ENCODE data around the gene FMOD.
"Not testable (repeated sequence)": the region's sequence is repeated elsewhere in the genome, so short reads cannot be mapped to it uniquely, and the experiment has no call there.

FMOD gene

GRCh38 chr1:203305809-203306088, 45.2 kb downstream of the FMOD start:
- Histone ChIP-seq H3K4me3 (ENCODE audit: extremely low read depth, insufficient read depth, low read length, poor library complexity, severe bottlenecking) (peak overlapping the region; percentile 93), H3K9me3 (ENCODE audit: control insufficient read depth, low read length) (no peaks in the 10 kb centered on the region), H3K27ac (ENCODE audit: low read depth, low read length, severe bottlenecking) (no peak overlapping the region), H3K36me3 (ENCODE audit: control insufficient read depth, insufficient read depth, low read length) (peaks cover 37% of the 10 kb centered on the region), H3K4me1 (ENCODE audit: control insufficient read depth, insufficient read depth, low read length, poor library complexity, severe bottlenecking) (peaks cover 24% of the 10 kb centered on the region)
- WGBS, 2 experiments (ENCODE audit: insufficient coverage in 2 of 2) = 0 to 2% methylated on average over 18 to 21 of the region's 21 CpGs

GRCh38 chr1:203304919-203305808, 45.8 kb downstream of the FMOD start, which contains the start of gene BTG2:
Gene BTG2 (plus strand): TSS chr1:203305519. CDS start chr1:203305607, 88 bp downstream.
- H3K9me3 ChIP-seq (ENCODE audit: control insufficient read depth, low read length) = no peaks in the 10 kb centered on the region
- H3K4me1 ChIP-seq (ENCODE audit: control insufficient read depth, insufficient read depth, low read length, poor library complexity, severe bottlenecking) = peaks cover 24% of the 10 kb centered on the region
- peaks cover 34% of the 10 kb centered on the region for H3K36me3 ChIP-seq (ENCODE audit: control insufficient read depth, insufficient read depth, low read length)
- H3K4me3 ChIP-seq (ENCODE audit: extremely low read depth, insufficient read depth, low read length, poor library complexity, severe bottlenecking) = peak within 1 kb of the TSS; percentile 93
- 2 to 3% methylated on average over 41 to 66 of the region's 79 CpGs for WGBS, 2 experiments (ENCODE audit: insufficient coverage in 2 of 2)
- H3K27ac ChIP-seq (ENCODE audit: low read depth, low read length, severe bottlenecking) = peak within 1 kb of the TSS; percentile 32

- Histone ChIP-seq H3K27ac (ENCODE audit: low read depth, low read length, severe bottlenecking) (peak overlapping the region; percentile 32), H3K4me1 (ENCODE audit: control insufficient read depth, insufficient read depth, low read length, poor library complexity, severe bottlenecking) (peaks cover 24% of the 10 kb centered on the region), H3K4me3 (ENCODE audit: extremely low read depth, insufficient read depth, low read length, poor library complexity, severe bottlenecking) (peak overlapping the region; percentile 93), H3K9me3 (ENCODE audit: control insufficient read depth, low read length) (no peaks in the 10 kb centered on the region), H3K36me3 (ENCODE audit: control insufficient read depth, insufficient read depth, low read length) (peaks cover 27% of the 10 kb centered on the region)
- WGBS, 2 experiments (ENCODE audit: insufficient coverage in 2 of 2) = 87 to 88% methylated on average over 6 to 7 of the region's 9 CpGs
Observed at GRCh38 chr1:203304391-203304918, 46.5 kb downstream of the FMOD start.

- Histone ChIP-seq H3K36me3 (ENCODE audit: control insufficient read depth, insufficient read depth, low read length) (peaks cover 13% of the 10 kb centered on the region), H3K27ac (ENCODE audit: low read depth, low read length, severe bottlenecking) (no peak overlapping the region)
- 88 to 96% methylated on average over 2 to 3 of the region's 3 CpGs for WGBS, 2 experiments (ENCODE audit: insufficient coverage in 2 of 2)
Observed at GRCh38 chr1:203302894-203303293, 48.0 kb downstream of the FMOD start.

GRCh38 chr1:203302456-203302855, 48.5 kb downstream of the FMOD start:
- peaks cover 7% of the 10 kb centered on the region for H3K4me1 ChIP-seq (ENCODE audit: control insufficient read depth, insufficient read depth, low read length, poor library complexity, severe bottlenecking)
- H3K9me3 ChIP-seq (ENCODE audit: control insufficient read depth, low read length) = no peaks in the 10 kb centered on the region
- WGBS, 2 experiments (ENCODE audit: insufficient coverage in 2 of 2) = 96 to 97% methylated on average over 5 of the region's 7 CpGs
- peaks cover 9% of the 10 kb centered on the region for H3K36me3 ChIP-seq (ENCODE audit: control insufficient read depth, insufficient read depth, low read length)
- H3K4me3 ChIP-seq (ENCODE audit: extremely low read depth, insufficient read depth, low read length, poor library complexity, severe bottlenecking) = no peak overlapping the region
- H3K27ac ChIP-seq (ENCODE audit: low read depth, low read length, severe bottlenecking) = no peak overlapping the region

More at GRCh38 chr1:203302894-203303293, 48.0 kb downstream of the FMOD start:
- H3K9me3 ChIP-seq (ENCODE audit: control insufficient read depth, low read length) = no peaks in the 10 kb centered on the region
- H3K4me1 ChIP-seq (ENCODE audit: control insufficient read depth, insufficient read depth, low read length, poor library complexity, severe bottlenecking) = peaks cover 11% of the 10 kb centered on the region
- no peak overlapping the region for H3K4me3 ChIP-seq (ENCODE audit: extremely low read depth, insufficient read depth, low read length, poor library complexity, severe bottlenecking)

GRCh38 chr1:203301331-203301668, 49.6 kb downstream of the FMOD start:
- no peaks in the 10 kb centered on the region for H3K36me3 ChIP-seq (ENCODE audit: control insufficient read depth, insufficient read depth, low read length)
- no peaks in the 10 kb centered on the region for H3K4me1 ChIP-seq (ENCODE audit: control insufficient read depth, insufficient read depth, low read length, poor library complexity, severe bottlenecking)
- no peak overlapping the region for H3K4me3 ChIP-seq (ENCODE audit: extremely low read depth, insufficient read depth, low read length, poor library complexity, severe bottlenecking)
- no peak overlapping the region for H3K27ac ChIP-seq (ENCODE audit: low read depth, low read length, severe bottlenecking)
- no peaks in the 10 kb centered on the region for H3K9me3 ChIP-seq (ENCODE audit: control insufficient read depth, low read length)

- 87 to 88% methylated on average over 10 to 11 of the region's 11 CpGs for WGBS, 2 experiments (ENCODE audit: insufficient coverage in 2 of 2)
- H3K9me3 ChIP-seq (ENCODE audit: control insufficient read depth, low read length) = no peaks in the 10 kb centered on the region
- no peaks in the 10 kb centered on the region for H3K4me1 ChIP-seq (ENCODE audit: control insufficient read depth, insufficient read depth, low read length, poor library complexity, severe bottlenecking)
- no peaks in the 10 kb centered on the region for H3K36me3 ChIP-seq (ENCODE audit: control insufficient read depth, insufficient read depth, low read length)
- H3K4me3 ChIP-seq (ENCODE audit: extremely low read depth, insufficient read depth, low read length, poor library complexity, severe bottlenecking) = no peak overlapping the region
- H3K27ac ChIP-seq (ENCODE audit: low read depth, low read length, severe bottlenecking) = no peak overlapping the region
Observed at GRCh38 chr1:203300441-203301330, 50.2 kb downstream of the FMOD start.

- WGBS, 2 experiments (ENCODE audit: insufficient coverage in 2 of 2) = 95 to 100% methylated on average over 1 to 6 of the region's 8 CpGs
- not testable (repeated sequence) for H3K36me3 ChIP-seq (ENCODE audit: control insufficient read depth, insufficient read depth, low read length); H3K4me1 ChIP-seq (ENCODE audit: control insufficient read depth, insufficient read depth, low read length, poor library complexity, severe bottlenecking); H3K9me3 ChIP-seq (ENCODE audit: control insufficient read depth, low read length); H3K27ac ChIP-seq (ENCODE audit: low read depth, low read length, severe bottlenecking); H3K4me3 ChIP-seq (ENCODE audit: extremely low read depth, insufficient read depth, low read length, poor library complexity, severe bottlenecking)
Observed at GRCh38 chr1:203299719-203300429, 51.0 kb downstream of the FMOD start.

GRCh38 chr1:203299169-203299568, 51.8 kb downstream of the FMOD start:
- no peaks in the 10 kb centered on the region for H3K36me3 ChIP-seq (ENCODE audit: control insufficient read depth, insufficient read depth, low read length)
- no peaks in the 10 kb centered on the region for H3K9me3 ChIP-seq (ENCODE audit: control insufficient read depth, low read length)
- 79 to 95% methylated on average over 4 of the region's 4 CpGs for WGBS, 2 experiments (ENCODE audit: insufficient coverage in 2 of 2)
- no peak overlapping the region for H3K27ac ChIP-seq (ENCODE audit: low read depth, low read length, severe bottlenecking)
- no peak overlapping the region for H3K4me3 ChIP-seq (ENCODE audit: extremely low read depth, insufficient read depth, low read length, poor library complexity, severe bottlenecking)
- H3K4me1 ChIP-seq (ENCODE audit: control insufficient read depth, insufficient read depth, low read length, poor library complexity, severe bottlenecking) = no peaks in the 10 kb centered on the region

- H3K36me3 ChIP-seq (ENCODE audit: control insufficient read depth, insufficient read depth, low read length) = no peaks in the 10 kb centered on the region
- no peaks in the 10 kb centered on the region for H3K4me1 ChIP-seq (ENCODE audit: control insufficient read depth, insufficient read depth, low read length, poor library complexity, severe bottlenecking)
- H3K27ac ChIP-seq (ENCODE audit: low read depth, low read length, severe bottlenecking) = no peak overlapping the region
- 94 to 96% methylated on average over 4 to 5 of the region's 7 CpGs for WGBS, 2 experiments (ENCODE audit: insufficient coverage in 2 of 2)
- no peak overlapping the region for H3K4me3 ChIP-seq (ENCODE audit: extremely low read depth, insufficient read depth, low read length, poor library complexity, severe bottlenecking)
- H3K9me3 ChIP-seq (ENCODE audit: control insufficient read depth, low read length) = no peaks in the 10 kb centered on the region
Observed at GRCh38 chr1:203296460-203297073, 54.4 kb downstream of the FMOD start.

Measured in mesodermal cell (in vitro differentiated cells).